Measurements from ENCODE around the gene NOTCH3.

NOTCH3 gene

DNA sequence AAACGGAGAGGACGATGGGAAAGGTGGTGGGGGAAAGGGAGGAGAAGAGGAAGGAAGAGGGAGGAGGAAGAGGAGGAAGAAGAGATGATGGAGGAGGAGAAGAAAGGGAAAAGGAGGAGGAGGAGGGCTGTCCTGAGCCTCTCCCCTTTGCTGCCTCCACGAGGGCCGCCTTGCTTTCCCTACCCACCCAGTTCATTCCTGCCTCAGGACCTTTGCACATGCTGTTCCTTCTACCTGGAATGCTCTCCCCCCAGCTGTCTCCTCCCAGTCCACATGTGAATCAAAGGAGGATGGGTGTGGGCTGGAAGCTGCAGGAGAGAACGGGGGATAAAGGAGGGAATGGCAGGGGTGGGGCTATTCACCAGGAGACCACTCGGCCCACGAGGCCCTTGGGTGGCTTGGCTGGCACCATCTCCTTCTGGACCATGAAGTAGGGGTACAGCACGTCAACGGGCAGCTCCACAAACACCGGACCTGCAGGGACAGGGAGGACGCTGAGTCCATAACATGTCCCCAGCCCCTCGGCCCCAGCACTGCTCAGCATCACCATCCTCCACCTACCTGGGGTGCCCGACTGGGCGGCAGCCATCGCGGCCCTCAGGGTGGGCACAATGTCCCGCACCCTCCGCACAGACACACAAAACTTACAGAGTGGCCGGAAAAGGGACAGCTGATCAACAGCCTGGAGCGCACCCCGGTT is 78.3 kb downstream of the NOTCH3 start:
- DNase-seq, result no peak

DNA sequence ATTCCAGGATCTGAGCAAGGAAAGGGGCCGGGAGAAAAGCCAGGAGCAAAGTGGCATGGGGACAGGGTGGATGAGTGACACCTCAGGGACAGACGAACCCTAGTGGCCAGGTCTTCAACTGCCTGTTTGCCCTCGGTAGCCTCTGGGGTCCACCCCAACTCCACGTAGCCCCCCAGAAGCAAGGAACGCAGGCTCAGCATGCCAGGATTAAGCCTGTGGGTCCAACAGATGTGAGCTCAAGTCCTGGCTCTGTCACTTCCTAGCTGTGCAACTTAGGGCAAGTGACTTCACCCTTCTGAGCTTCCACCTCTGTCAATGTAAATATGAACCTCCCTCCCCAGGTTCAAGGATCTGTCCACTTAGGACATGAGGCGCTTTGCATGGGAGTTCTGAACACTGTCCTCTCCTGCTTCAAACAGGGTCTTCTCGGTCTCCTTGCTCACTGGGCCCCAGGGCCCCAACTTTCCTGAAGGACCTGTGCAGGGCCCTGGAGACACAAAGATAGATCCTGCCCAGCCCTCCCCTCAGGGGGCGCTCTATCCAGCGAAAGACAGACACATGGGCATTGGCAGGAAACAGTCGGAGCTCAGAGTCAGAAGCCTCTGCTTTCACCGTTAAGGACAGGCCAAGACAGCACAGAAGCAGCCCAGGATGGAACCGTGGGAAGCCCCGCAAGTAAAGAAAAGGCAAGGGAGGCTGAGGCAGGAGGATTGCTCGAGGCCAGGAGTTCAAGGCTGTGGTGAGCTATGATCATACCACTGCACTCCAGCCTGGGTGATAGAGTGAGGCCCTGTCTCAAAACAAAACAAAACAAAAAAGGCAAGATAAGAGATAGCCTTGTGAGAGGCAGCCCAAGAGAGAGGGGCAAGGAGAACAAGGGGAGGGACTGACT is 80.4 kb downstream of the NOTCH3 start:
- DNase-seq, result no peak

DNA sequence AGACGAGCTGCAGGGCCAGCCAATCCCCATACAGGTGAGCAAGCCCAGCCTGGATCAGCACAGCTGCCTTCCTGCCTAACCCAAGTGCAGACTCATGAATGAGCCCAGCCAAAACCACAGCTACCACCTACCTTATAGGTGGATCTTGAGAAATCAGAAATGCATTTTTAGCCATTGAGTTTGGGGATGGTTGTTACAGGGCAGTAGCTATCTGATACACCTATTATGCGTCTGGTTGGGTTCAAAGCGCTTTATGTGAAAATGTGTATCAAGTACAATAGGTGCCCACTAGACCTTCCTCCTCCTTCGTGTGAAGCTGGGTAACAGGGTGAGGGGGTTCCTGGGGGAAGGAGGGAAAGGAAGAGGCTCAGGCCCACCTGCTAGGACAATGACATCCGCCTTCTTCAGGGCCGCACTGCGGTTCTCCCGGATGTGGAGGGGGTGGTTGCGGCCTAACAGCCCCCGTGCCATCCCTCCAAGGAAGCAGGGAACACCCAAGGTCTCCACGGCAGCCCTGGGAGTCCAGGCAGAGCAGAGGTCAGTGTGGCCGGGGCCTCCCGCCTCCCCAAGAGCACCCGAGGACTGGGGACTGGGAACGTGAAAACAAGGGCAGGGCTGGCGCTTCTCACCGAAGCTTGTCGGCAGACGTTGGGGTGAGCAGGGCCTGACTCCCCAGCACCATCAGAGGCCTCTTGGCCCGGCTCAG is 81.9 kb downstream of the NOTCH3 start:
- DNase-seq, result no peak

DNA sequence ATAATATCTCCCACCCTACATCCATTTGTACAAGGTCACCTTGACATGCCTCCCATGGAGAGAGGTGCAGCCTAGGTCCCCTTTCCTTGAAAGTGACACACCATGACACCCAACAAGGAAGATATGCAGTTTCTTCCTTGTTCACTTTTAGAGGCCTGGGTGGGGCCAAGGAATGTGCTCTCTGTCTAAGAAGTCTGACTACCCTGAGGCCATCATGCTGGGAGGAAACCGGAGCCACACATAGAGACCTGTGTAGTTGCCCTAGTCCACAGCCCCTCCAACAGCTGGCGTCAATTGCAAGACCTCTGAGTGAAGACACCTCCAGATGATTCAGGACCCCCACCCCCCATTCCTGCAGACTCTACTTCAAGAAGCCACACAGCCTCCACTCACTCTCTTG is 82.5 kb downstream of the NOTCH3 start:
- no peak for DNase-seq

DNA sequence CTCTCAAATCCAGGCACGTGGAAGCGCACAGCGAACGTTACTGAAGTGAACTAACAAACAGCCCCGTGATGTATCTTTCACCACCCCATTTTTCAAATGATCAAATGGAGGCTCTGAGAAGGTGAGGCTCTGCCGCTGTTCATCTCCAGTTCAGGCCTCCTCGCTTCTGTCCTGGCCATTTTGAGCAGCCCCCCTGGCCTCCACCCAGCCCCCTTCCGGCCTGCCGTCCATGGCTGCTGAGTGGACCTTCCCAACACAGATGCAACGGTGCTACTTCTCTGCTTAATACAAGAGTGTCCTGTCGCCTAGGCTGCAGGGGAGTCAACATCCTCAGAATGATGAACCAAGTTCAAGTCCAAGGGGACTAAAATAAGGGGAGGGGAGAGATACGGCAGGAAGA is 83.9 kb downstream of the NOTCH3 start:
- DNase-seq, result no peak

DNA sequence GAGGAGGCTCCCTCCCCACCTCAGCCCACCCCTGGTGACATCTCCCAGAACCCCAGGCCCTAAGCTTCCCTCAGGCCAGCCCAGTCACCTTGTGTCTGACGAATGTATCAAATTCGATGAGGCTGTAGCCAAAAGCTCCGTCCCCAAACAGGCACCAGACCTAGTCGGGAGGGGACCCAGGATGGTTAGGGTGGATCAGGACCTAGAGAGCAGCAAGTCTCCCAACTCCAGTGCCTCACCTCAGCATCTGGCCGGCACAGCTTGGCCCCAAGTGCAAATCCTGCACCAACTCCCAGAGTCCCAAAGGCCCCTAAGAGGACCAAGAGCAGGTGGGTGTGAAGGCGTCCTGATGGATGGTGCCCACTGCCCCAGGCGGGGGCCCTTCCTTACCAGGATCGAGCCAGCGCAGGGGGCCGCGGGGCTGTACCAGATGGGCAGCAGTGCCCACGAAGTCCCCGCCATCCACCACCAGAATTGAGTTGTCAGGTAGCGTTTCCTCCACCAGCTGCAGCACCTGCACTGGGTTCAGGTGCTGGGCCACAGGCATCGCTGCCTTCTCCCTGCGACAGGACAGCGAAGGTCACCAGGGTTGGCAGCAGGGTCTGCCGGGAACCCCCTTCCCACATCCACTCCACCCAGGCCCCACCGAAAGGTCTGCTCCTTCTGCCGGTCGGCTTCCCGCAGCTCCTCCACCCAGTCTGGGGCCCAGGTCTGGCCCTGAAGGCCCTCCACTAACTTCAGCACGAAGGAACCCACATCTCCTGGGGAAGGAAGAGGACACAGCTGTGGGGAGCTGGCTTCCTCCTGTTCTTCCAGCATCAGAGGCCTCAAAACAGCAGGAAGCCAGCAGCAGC is 84.8 kb downstream of the NOTCH3 start:
- DNase-seq, result no peak

DNA sequence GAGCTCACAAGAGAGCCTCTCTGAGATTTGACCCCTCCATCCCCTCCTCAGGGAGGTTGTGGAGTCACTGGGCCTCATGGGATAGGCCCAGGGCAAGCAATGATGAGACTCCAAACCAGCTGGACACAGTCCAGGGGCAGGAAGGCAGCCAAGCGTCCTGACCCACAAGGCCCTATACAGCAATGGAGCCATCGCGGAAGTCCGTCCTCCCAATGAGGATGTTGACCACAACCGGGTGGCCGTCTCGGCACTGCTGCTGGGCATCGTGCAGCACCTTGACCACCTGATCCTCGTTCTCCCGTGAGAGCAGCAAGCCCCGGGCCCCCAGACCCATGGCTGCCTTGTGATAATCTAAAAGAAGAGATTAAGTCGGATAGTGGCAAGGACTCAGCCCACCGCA is 85.7 kb downstream of the NOTCH3 start:
- no peak for DNase-seq

DNA sequence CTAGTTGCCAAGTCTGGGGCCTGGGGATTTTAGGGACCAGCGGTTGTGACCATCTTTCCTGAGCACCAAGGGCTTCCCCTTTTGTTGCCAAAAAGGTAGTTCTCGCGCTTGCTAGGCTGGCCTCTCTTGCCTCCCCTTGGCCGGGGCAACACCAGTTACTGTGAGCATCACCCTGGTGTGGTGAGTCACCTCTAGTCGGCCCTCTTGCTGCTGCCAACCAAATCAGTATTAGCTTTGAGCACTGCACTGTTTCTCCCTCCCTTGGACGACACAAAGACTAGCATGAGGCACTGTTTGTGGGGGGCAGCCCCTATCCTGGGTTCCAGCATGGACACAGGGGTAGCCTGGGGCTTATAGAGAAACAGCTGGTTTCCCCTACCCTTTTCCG is 86.6 kb downstream of the NOTCH3 start:
- DNase-seq, result no peak

DNA sequence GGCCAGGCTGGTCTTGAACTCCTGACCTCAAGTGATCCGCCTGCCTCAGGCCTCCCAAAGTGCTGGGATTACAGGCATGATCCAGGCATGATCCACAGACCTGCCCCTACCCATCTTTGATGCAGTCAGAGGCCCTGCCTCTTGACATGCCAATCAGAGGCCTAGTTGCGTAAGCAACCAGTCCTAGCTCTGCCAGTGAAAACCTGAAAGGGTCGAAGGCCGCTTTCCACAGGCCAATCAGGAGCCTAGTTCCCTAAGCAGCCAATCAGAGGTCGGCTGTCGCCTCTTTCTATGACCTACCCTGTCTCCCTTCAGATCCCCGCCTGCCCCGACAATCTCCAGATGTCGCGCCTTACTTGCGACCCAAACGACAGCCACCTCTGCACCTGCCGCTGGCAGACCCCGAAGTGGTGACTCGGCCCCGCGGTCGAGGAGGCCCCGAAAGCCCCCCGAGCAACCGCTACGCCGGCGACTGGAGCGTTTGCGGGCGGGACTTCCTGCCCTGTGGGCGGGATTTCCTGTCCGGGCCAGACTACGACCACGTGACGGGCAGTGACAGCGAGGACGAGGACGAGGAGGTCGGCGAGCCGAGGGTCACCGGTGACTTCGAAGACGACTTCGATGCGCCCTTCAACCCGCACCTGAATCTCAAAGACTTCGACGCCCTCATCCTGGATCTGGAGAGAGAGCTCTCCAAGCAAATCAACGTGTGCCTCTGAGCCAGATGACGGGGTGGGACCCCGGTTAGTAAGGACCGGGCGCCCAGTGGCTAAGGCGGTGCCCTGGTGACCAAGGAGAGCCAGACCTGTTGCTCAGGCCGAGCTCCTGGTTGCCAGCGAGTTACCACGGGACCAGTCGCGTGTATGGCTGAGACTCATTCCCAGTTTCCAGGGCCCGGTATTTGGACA is 87.3 kb downstream of the NOTCH3 start:
- no peak for DNase-seq

DNA sequence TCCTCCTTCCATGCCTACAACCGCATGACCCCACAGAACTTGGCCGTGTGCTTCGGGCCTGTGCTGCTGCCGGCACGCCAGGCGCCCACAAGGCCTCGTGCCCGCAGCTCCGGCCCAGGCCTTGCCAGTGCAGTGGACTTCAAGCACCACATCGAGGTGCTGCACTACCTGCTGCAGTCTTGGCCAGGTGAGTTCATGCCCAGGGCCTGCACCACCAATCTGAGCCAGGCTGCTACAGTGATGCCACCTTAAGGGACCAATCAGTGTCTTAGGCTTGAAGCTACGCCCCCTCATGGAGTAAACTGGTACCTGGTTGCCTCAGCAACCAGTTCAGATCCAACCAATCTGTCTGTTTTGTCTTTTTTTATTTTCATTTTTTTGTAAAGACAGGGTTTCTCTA is 88.4 kb downstream of the NOTCH3 start:
- no peak for DNase-seq

DNA sequence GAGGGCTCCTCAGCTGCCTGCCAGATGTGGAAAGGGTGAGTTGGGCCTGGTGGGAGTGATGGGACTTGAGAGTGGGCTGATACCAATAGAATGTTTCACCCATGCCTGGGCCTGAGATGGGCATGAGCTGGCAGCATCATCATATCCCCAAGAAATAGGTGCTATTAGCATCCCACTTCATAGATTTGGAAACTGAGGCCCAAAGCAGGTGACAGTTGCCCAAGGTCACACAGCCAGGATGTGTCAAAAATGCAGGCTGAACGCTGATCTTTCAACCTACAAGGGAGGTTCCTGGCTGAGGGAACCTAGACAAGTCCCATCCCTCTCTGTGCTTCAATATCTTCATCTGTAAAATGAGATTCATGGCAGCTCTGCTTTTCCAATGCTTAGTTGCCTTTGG is 89.0 kb downstream of the NOTCH3 start:
- DNase-seq, result no peak

DNA sequence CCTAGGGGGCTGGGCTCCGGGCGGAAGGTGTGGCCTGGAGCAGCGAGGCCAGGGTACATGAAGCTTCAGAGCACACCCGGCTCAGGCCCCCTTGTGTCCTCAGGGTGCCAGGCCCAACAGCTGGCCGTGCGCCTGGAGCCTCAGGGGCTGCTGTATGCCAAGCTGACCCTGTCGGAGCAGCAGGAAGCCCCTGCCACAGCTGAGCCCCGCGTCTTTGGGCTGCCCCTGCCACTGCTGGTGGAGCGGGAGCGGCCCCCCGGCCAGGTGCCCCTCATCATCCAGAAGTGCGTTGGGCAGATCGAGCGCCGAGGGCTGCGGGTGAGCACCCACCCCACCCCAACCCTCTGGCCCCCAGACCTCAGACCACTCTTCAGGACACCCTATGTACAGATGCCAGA is 90.4 kb downstream of the NOTCH3 start:
- DNase-seq, result no peak

DNA sequence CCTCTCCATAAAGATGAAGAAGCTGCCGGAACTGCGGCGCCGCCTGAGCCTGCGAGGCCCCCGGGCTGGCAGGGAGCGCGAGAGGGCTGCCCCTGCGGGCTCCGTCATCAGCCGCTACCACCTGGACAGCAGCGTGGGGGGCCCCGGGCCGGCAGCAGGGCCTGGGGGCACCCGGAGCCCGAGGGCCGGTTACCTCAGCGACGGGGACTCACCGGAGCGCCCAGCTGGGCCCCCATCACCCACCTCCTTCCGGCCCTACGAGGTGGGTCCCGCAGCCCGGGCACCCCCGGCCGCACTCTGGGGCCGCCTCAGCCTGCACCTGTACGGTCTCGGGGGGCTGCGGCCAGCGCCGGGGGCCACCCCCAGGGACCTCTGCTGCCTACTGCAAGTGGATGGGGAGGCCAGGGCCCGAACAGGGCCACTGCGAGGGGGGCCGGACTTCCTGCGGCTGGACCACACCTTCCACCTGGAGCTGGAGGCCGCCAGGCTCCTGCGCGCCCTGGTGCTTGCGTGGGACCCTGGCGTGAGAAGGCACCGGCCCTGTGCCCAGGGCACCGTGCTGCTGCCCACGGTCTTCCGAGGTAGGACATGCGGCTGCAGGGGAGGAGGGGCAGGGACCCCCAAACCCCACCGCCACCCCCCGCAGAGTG is 90.9 kb downstream of the NOTCH3 start:
- DNase-seq, result no peak
